Measurements from ENCODE around the gene DECR2.

- no peak for TF ChIP-seq CTCF (IDR thresholded peaks at IDR 0.05 in 2 of 3, conservative IDR thresholded peaks at IDR 0.05 in 1 of 3; ENCODE audit: borderline replicate concordance in 1 of 3, insufficient read depth in 1 of 3, low read depth in 2 of 3, low read length in 2 of 3)
- TF ChIP-seq ZNF274 (IDR thresholded peaks at IDR 0.05; ENCODE audit: low read depth, low read length) = no peak
- no peak for TF ChIP-seq EZH2 (IDR thresholded peaks at IDR 0.05)
- no peak for TF ChIP-seq POLR2A (IDR thresholded peaks at IDR 0.05; ENCODE audit: borderline replicate concordance, extremely low read depth, insufficient read depth, insufficient read length)
- no peak for TF ChIP-seq SRF (IDR thresholded peaks at IDR 0.05; ENCODE audit: low read depth)
- TF ChIP-seq REST (IDR thresholded peaks at IDR 0.05; ENCODE audit: low read depth) = no peak
- no peak for TF ChIP-seq CEBPB (IDR thresholded peaks at IDR 0.05; ENCODE audit: low read depth)
- no peak for TF ChIP-seq JUND (IDR thresholded peaks at IDR 0.05)
- no peak for TF ChIP-seq SIN3A (IDR thresholded peaks at IDR 0.05; ENCODE audit: low read depth)
- TF ChIP-seq ZFX (IDR thresholded peaks at IDR 0.05) = no peak
Observed at GRCh38 chr16:354971-355461, 46.7 kb upstream of the DECR2 start.
